Natural killer cell treated with Interleukin-12 subunit alpha and Interleukin-12 subunit beta and Interleukin-15 and Interleukin-18, amount 100 ng/mL, for 72 hours (primary cell): ENCODE data around the gene HTN3. TPM values are rescaled to one million over a fixed set of nuclear protein-coding genes. Genes with fewer than 3 reads are reported as not detected.
"Not testable (repeated sequence)": the region's sequence is repeated elsewhere in the genome, so short reads cannot be mapped to it uniquely, and the experiment has no call there.

Source experiments
- ATAC-seq, 2 donors: fragments of 150-1000 bp; cut with Tn5 transposase in 1 of 2; sonication (Bioruptor Pico), chemical (Tn5 transposase) in 1 of 2; 2 replicates each; pipeline ENCODE4 v1.10.0; 2021
- DNase-seq: peaks from one replicate; pipeline ENCODE4 v3.0.0; 2022; ENCODE audit warnings: low spot score
- H3K27ac Mint-ChIP-seq, 2 donors: 1 replicate in 1 of 2; 2 replicates in 1 of 2; pipeline ENCODE4 v1.8.0; 2022; ENCODE audit warnings: mixed read lengths in 2 of 2, mild to moderate bottlenecking in 1 of 2, moderate library complexity in 1 of 2
- H3K27me3 Mint-ChIP-seq, 2 donors: 1 replicate in 1 of 2; 2 replicates in 1 of 2; pipeline ENCODE4 v1.8.0; 2022; ENCODE audit warnings: mixed read lengths in 2 of 2
- H3K36me3 Mint-ChIP-seq: one replicate; pipeline ENCODE4 v1.8.0; 2022; ENCODE audit warnings: mixed read lengths
- H3K4me1 Mint-ChIP-seq, 2 donors: 1 replicate in 1 of 2; 2 replicates in 1 of 2; pipeline ENCODE4 v1.8.0; 2022; ENCODE audit warnings: low read depth in 2 of 2, mixed read lengths in 2 of 2, mild to moderate bottlenecking in 1 of 2
- H3K4me3 Mint-ChIP-seq: one replicate; pipeline ENCODE4 v1.8.0; 2022; ENCODE audit warnings: mixed read lengths
- H3K9me3 Mint-ChIP-seq: 2 replicates; pipeline ENCODE4 v1.8.0; 2022; ENCODE audit warnings: mixed read lengths
- total RNA-seq, 2 donors: library from RNA; stranded (reverse); gene quantifications; one replicate each; pipeline ENCODE4 v1.2.3, GENCODE V29; 2022

The HTN3 gene
- not detected for total RNA-seq

- not testable (repeated sequence) for H3K27me3 Mint-ChIP-seq, H3K4me1 Mint-ChIP-seq, H3K27ac Mint-ChIP-seq, ATAC-seq, H3K4me3 Mint-ChIP-seq, H3K9me3 Mint-ChIP-seq, DNase-seq, H3K36me3 Mint-ChIP-seq
Observed at GRCh38 chr4:70028159-70028558, at the start of gene HTN3. Gene HTN3 (plus strand): TSS chr4:70028459. CDS start chr4:70030741, 2,282 bp downstream.

- Mint-ChIP-seq H3K4me1 (no peaks in the 10 kb centered on the region), H3K9me3 (no peaks in the 10 kb centered on the region), H3K4me3 (no peak overlapping the region), H3K36me3 (no peaks in the 10 kb centered on the region), H3K27me3 (no peaks in the 10 kb centered on the region), H3K27ac (no peak overlapping the region)
- ATAC-seq (no peak), DNase-seq (no peak)
Observed at GRCh38 chr4:69984030-69984443, 44.2 kb upstream of the HTN3 start.

DNA sequence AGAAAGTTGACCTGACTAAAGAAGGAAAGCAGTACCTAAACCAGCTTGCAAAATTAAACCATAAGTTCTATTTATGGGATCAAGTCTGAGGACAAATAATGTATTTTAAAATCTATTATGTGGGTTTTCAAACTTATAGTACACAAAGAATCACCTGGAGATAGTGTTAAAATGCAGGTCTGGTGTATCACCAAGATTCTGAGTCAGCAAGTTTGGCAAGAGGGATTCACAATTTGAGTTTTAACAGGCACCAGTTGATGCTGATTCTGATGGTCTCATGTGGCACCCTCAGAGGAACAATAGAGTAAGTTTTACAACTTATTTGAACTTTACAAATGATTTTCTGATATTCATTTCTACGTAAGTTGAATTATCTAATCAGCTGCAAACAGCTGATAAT is 41.6 kb upstream of the HTN3 start:
- no peaks in the 10 kb centered on the region for H3K4me1 Mint-ChIP-seq
- H3K27me3 Mint-ChIP-seq: no peaks in the 10 kb centered on the region
- DNase-seq (no peak), ATAC-seq (no peak)
- no peaks in the 10 kb centered on the region for H3K36me3 Mint-ChIP-seq
- H3K27ac Mint-ChIP-seq: no peak overlapping the region
- H3K4me3 Mint-ChIP-seq: no peak overlapping the region
- H3K9me3 Mint-ChIP-seq: no peaks in the 10 kb centered on the region

GRCh38 chr4:69991016-69991415 is 37.2 kb upstream of the HTN3 start:
- no peak for DNase-seq
- Mint-ChIP-seq H3K4me3 (no peak overlapping the region), H3K4me1 (no peaks in the 10 kb centered on the region), H3K36me3 (no peaks in the 10 kb centered on the region), H3K27ac (no peak overlapping the region), H3K27me3 (no peaks in the 10 kb centered on the region), H3K9me3 (no peaks in the 10 kb centered on the region)
- ATAC-seq: no peak

DNA sequence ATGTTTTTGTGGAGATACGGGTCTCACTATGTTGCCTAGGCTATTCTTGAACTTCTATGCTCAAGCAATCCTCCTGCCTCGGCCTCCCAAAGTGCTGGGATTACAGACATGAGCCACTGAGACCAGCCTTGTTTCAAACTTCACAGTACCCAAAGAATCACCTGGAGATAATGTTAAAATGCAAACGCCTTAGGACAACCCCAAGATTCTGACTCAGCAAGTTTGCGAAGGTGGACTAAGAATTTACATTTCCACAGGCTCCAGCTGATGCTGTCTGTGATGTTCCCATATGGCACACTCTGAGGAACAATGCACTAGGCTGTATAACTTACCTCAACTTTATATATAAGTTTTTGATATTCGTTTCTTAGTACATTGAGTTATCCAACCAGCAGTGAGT is 33.5 kb upstream of the HTN3 start:
- no peaks in the 10 kb centered on the region for H3K4me1 Mint-ChIP-seq
- no peak overlapping the region for H3K27ac Mint-ChIP-seq
- no peaks in the 10 kb centered on the region for H3K27me3 Mint-ChIP-seq
- no peak overlapping the region for H3K4me3 Mint-ChIP-seq
- DNase-seq (no peak), ATAC-seq (no peak)
- H3K9me3 Mint-ChIP-seq: no peaks in the 10 kb centered on the region
- no peaks in the 10 kb centered on the region for H3K36me3 Mint-ChIP-seq

GRCh38 chr4:69995526-69996016 is 32.7 kb upstream of the HTN3 start, which contains the start of gene STATH:
Gene STATH (plus strand): TSS chr4:69995966. CDS start chr4:69998438, 2,472 bp downstream.
- Mint-ChIP-seq H3K27me3 (no peaks in the 10 kb centered on the region), H3K36me3 (no peaks in the 10 kb centered on the region), H3K27ac (no peak within 1 kb of the TSS), H3K4me1 (no peaks in the 10 kb centered on the region), H3K4me3 (no peak within 1 kb of the TSS), H3K9me3 (no peaks in the 10 kb centered on the region)
- DNase-seq: no peak
- no peak for ATAC-seq

DNA sequence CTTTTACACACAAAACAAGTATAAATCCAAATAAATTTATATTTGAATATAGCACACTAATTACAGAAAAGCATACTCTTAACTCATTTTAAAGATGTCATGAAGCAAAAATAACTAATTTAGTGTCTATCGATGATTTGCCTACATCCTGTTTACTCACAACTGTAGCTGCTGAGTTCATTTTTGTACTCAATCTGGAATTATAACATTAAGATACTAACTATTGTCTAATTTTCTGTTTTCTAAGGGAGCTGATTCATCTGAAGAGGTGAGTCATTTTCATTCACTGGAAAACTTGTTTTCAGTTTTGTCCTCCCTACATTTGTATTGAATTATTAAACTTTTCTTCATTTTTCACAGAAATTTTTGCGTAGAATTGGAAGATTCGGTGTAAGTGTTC is 28.8 kb upstream of the HTN3 start:
- Mint-ChIP-seq H3K27me3 (no peaks in the 10 kb centered on the region), H3K4me1 (no peaks in the 10 kb centered on the region), H3K36me3 (no peaks in the 10 kb centered on the region), H3K4me3 (no peak overlapping the region), H3K9me3 (no peaks in the 10 kb centered on the region), H3K27ac (no peak overlapping the region)
- ATAC-seq (no peak), DNase-seq (no peak)

- no peaks in the 10 kb centered on the region for H3K9me3 Mint-ChIP-seq
- DNase-seq (no peak), ATAC-seq (no peak)
- no peaks in the 10 kb centered on the region for H3K27me3 Mint-ChIP-seq
- no peaks in the 10 kb centered on the region for H3K4me1 Mint-ChIP-seq
- H3K36me3 Mint-ChIP-seq: no peaks in the 10 kb centered on the region
- no peak overlapping the region for H3K27ac Mint-ChIP-seq
- H3K4me3 Mint-ChIP-seq: no peak overlapping the region
Observed at GRCh38 chr4:70000711-70001110, 27.5 kb upstream of the HTN3 start.

GRCh38 chr4:70002507-70002906 is 25.8 kb upstream of the HTN3 start:
- H3K4me1 Mint-ChIP-seq: no peaks in the 10 kb centered on the region
- ATAC-seq: no peak
- H3K27ac Mint-ChIP-seq: no peak overlapping the region
- no peaks in the 10 kb centered on the region for H3K9me3 Mint-ChIP-seq
- H3K27me3 Mint-ChIP-seq: no peaks in the 10 kb centered on the region
- H3K36me3 Mint-ChIP-seq: no peaks in the 10 kb centered on the region
- DNase-seq: no peak
- H3K4me3 Mint-ChIP-seq: no peak overlapping the region

DNA sequence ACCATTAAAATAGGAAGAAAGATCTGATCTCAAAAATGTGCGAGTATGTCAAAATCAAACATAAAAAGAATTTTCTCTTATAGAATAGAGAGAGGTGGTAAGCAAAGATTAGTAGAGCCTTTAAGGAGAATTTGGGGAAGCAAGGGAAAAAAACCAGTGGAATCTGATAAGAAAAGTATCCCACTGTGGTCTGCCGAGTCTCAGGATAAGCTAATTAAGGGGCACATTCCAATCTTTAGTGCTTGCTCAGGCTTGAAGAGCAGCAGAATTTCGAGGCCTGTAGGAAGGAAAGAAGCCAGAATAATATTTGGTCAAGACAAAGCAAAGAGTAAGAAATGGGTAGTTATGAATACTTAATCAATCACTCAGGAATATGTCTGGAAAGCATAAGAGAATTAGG is 19.5 kb upstream of the HTN3 start:
- Mint-ChIP-seq H3K36me3 (no peaks in the 10 kb centered on the region), H3K9me3 (peaks cover 5% of the 10 kb centered on the region), H3K4me3 (no peak overlapping the region), H3K27ac (no peak overlapping the region), H3K4me1 (no peaks in the 10 kb centered on the region), H3K27me3 (no peaks in the 10 kb centered on the region)
- DNase-seq: no peak
- ATAC-seq: no peak

GRCh38 chr4:70019006-70019405 is 9.3 kb upstream of the HTN3 start:
- not testable (repeated sequence) for DNase-seq, H3K36me3 Mint-ChIP-seq, H3K27ac Mint-ChIP-seq, ATAC-seq, H3K4me1 Mint-ChIP-seq, H3K4me3 Mint-ChIP-seq, H3K27me3 Mint-ChIP-seq
- H3K9me3 Mint-ChIP-seq: peaks cover 12% of the 10 kb centered on the region

GRCh38 chr4:70023218-70023617 is 5.0 kb upstream of the HTN3 start:
- no peaks in the 10 kb centered on the region for H3K4me1 Mint-ChIP-seq
- H3K36me3 Mint-ChIP-seq: no peaks in the 10 kb centered on the region
- no peak for ATAC-seq
- no peak overlapping the region for H3K4me3 Mint-ChIP-seq
- no peaks in the 10 kb centered on the region for H3K27me3 Mint-ChIP-seq
- no peak for DNase-seq
- no peak overlapping the region for H3K27ac Mint-ChIP-seq
- no peaks in the 10 kb centered on the region for H3K9me3 Mint-ChIP-seq

DNA sequence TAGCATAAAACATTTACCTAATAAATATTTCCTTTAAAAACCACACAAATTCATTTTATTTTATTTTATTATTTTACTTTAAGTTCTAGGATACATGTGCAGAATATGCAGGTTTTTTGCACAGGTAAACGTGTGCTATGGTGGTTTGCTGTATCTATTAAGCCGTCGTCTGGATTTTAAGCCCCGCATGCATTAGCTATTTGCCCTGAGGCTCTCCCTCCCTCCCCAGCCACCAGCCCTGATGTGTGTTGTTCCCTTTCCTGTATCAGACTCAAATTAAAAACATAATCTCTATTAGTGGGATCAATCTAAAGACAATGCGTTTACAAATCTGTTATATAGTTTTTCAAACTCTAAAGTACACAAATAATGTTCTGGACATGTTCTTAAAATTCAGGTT is 1.2 kb upstream of the HTN3 start:
- Mint-ChIP-seq H3K4me3 (no peak overlapping the region), H3K27me3 (no peaks in the 10 kb centered on the region), H3K36me3 (no peaks in the 10 kb centered on the region), H3K4me1 (no peaks in the 10 kb centered on the region), H3K9me3 (no peaks in the 10 kb centered on the region), H3K27ac (no peak overlapping the region)
- no peak for DNase-seq
- ATAC-seq: no peak

GRCh38 chr4:70037559-70037958 is 9.3 kb downstream of the HTN3 start:
- H3K4me1 Mint-ChIP-seq, H3K4me3 Mint-ChIP-seq, H3K36me3 Mint-ChIP-seq, H3K27ac Mint-ChIP-seq, ATAC-seq, H3K27me3 Mint-ChIP-seq, DNase-seq: not testable (repeated sequence)
- H3K9me3 Mint-ChIP-seq: peaks cover 12% of the 10 kb centered on the region

DNA sequence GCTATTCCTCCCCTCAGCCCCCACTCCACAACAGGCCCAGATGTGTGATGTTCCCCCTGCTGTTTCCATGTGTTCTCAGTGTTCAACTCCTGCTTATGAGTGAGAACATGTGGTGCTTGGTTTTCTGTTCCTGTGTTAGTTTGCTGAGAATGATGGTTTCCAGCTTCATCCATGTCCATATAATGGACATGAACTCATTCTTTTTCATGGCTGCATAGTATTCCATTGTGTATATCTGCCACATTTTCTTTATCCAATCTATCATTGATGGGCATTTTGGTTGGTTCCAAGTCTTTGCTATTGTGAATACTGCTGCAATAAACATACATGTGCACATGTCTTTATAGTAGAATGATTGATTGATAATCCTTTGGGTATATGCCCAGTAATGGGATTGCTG is 11.7 kb downstream of the HTN3 start:
- H3K27ac Mint-ChIP-seq, H3K27me3 Mint-ChIP-seq, H3K4me1 Mint-ChIP-seq, H3K9me3 Mint-ChIP-seq, H3K36me3 Mint-ChIP-seq, DNase-seq, H3K4me3 Mint-ChIP-seq, ATAC-seq: not testable (repeated sequence)
